ENCODE data around the gene GPD1.

Gene GPD1

GRCh38 chr12:50103767-50104321 is at the start of gene GPD1:
Gene GPD1, plus strand, starts transcription at chr12:50104008. Its CDS starts 43 bp downstream, at chr12:50104051.
- DNase-seq (ENCODE audit: low read depth in 2 of 2), result no peak

- DNase-seq (ENCODE audit: low read depth in 2 of 2), result peak; percentile 42 to 47
These were observed 47.8 kb upstream of the GPD1 start for GRCh38 chr12:50055831-50056638.

GRCh38 chr12:50056639-50056976 is 47.2 kb upstream of the GPD1 start:
- DNase-seq (ENCODE audit: low read depth in 2 of 2), result no peak

- DNase-seq (ENCODE audit: low read depth in 2 of 2), result peak; percentile 39 to 48
These were observed 46.6 kb upstream of the GPD1 start, which contains the start of gene ASIC1 for GRCh38 chr12:50057000-50057841. Gene ASIC1, plus strand, starts transcription at chr12:50057596. Its CDS starts 1,171 bp downstream, at chr12:50058767.

GRCh38 chr12:50057896-50058670 is 45.7 kb upstream of the GPD1 start:
- no peak for DNase-seq (ENCODE audit: low read depth in 2 of 2)

GRCh38 chr12:50058743-50059312 is 45.0 kb upstream of the GPD1 start:
- no peak for DNase-seq (ENCODE audit: low read depth in 2 of 2)

- peak in 1 of 2 donors; percentile 42 for DNase-seq (ENCODE audit: low read depth in 2 of 2)
These were observed 44.2 kb upstream of the GPD1 start for GRCh38 chr12:50059440-50060119.

GRCh38 chr12:50060120-50060468 is 43.7 kb upstream of the GPD1 start:
- no peak for DNase-seq (ENCODE audit: low read depth in 2 of 2)

GRCh38 chr12:50061171-50061570 is 42.6 kb upstream of the GPD1 start:
- DNase-seq (ENCODE audit: low read depth in 2 of 2), result no peak

- DNase-seq (ENCODE audit: low read depth in 2 of 2), result no peak
These were observed 41.7 kb upstream of the GPD1 start for GRCh38 chr12:50061946-50062686.

- DNase-seq (ENCODE audit: low read depth in 2 of 2), result no peak
These were observed 40.9 kb upstream of the GPD1 start for GRCh38 chr12:50062728-50063460.

GRCh38 chr12:50065726-50066310 is 38.0 kb upstream of the GPD1 start:
- no peak for DNase-seq (ENCODE audit: low read depth in 2 of 2)

GRCh38 chr12:50066402-50066801 is 37.4 kb upstream of the GPD1 start:
- no peak for DNase-seq (ENCODE audit: low read depth in 2 of 2)

- DNase-seq (ENCODE audit: low read depth in 2 of 2), result no peak
These were observed 34.7 kb upstream of the GPD1 start for GRCh38 chr12:50069069-50069468.

- no peak for DNase-seq (ENCODE audit: low read depth in 2 of 2)
These were observed 34.3 kb upstream of the GPD1 start for GRCh38 chr12:50069539-50069938.

- DNase-seq (ENCODE audit: low read depth in 2 of 2), result peak; percentile 53 to 62
These were observed 33.3 kb upstream of the GPD1 start for GRCh38 chr12:50070314-50071060.

- no peak for DNase-seq (ENCODE audit: low read depth in 2 of 2)
These were observed 31.5 kb upstream of the GPD1 start for GRCh38 chr12:50072198-50072907.

GRCh38 chr12:50073206-50073605 is 30.6 kb upstream of the GPD1 start:
- no peak for DNase-seq (ENCODE audit: low read depth in 2 of 2)
